Neural progenitor cell (in vitro differentiated cells): Measurements from ENCODE around the gene PLS3. TPM values are rescaled to one million over a fixed set of nuclear protein-coding genes. Genes with fewer than 3 reads are reported as not detected.
"Not testable (repeated sequence)": the region's sequence is repeated elsewhere in the genome, so short reads cannot be mapped to it uniquely, and the experiment has no call there.

ENCODE experiments used
- DNase-seq: peaks from one replicate; pipeline ENCODE4 v3.0.0-alpha.2; 2016; ENCODE audit warnings: low spot score
- H2AFZ ChIP-seq: fragments of 200-600 bp; sonication (generic); replicated peaks from 2 replicates; pipeline ENCODE4 v1.6.1; 2016; ENCODE audit warnings: antibody characterized with exemption
- H3F3A ChIP-seq: fragments of 200-600 bp; sonication (generic); 2 replicates; pipeline ENCODE4 v1.6.1; 2016; ENCODE audit warnings: antibody characterized with exemption, low read depth
- H3K27ac ChIP-seq: fragments of 200-600 bp; sonication (generic); 2 replicates; pipeline ENCODE4 v1.5.1; 2016; ENCODE audit warnings: mild to moderate bottlenecking
- H3K27me3 ChIP-seq: fragments of 200-600 bp; sonication (generic); 2 replicates; pipeline ENCODE4 v1.6.1; 2016; ENCODE audit warnings: mild to moderate bottlenecking, moderate library complexity
- H3K36me3 ChIP-seq: fragments of 200-600 bp; sonication (generic); 2 replicates; pipeline ENCODE4 v1.5.1; 2016
- H3K4me1 ChIP-seq: fragments of 200-600 bp; sonication (generic); 2 replicates; pipeline ENCODE4 v1.6.1; 2016; ENCODE audit warnings: mixed run types
- H3K4me2 ChIP-seq: fragments of 200-600 bp; sonication (generic); 2 replicates; pipeline ENCODE4 v1.6.1; 2016
- H3K4me3 ChIP-seq: fragments of 200-600 bp; sonication (generic); 2 replicates; pipeline ENCODE4 v1.5.1; 2016
- H3K79me2 ChIP-seq: fragments of 200-600 bp; sonication (generic); 2 replicates; pipeline ENCODE4 v1.6.1; 2016; ENCODE audit warnings: low read depth
- H3K9ac ChIP-seq: fragments of 200-600 bp; sonication (generic); 2 replicates; pipeline ENCODE4 v1.6.1; 2016
- H3K9me3 ChIP-seq: fragments of 200-600 bp; sonication (generic); 2 replicates; pipeline ENCODE4 v1.5.1; 2016; ENCODE audit warnings: low read depth
- H4K20me1 ChIP-seq: fragments of 200-600 bp; sonication (generic); 2 replicates; pipeline ENCODE4 v1.6.1; 2016; ENCODE audit warnings: low read depth
- H3K27ac Mint-ChIP-seq: 3 replicates; pipeline ENCODE4 v1.8.0; 2021; ENCODE audit warnings: mixed read lengths
- H3K27me3 Mint-ChIP-seq: 2 replicates; pipeline ENCODE4 v1.8.0; 2022; ENCODE audit warnings: low read depth, mild to moderate bottlenecking, inconsistent platforms, moderate library complexity, mixed read lengths; ENCODE audit not compliant: insufficient read depth
- H3K36me3 Mint-ChIP-seq: 3 replicates; pipeline ENCODE4 v1.8.0; 2021; ENCODE audit warnings: mixed read lengths
- H3K4me1 Mint-ChIP-seq: 3 replicates; pipeline ENCODE4 v1.8.0; 2021; ENCODE audit warnings: mixed read lengths
- H3K4me3 Mint-ChIP-seq: 3 replicates; pipeline ENCODE4 v1.8.0; 2021; ENCODE audit warnings: mild to moderate bottlenecking, moderate library complexity, mixed read lengths
- H3K9me3 Mint-ChIP-seq: 3 replicates; pipeline ENCODE4 v1.8.0; 2020; ENCODE audit warnings: mixed read lengths
- EZH2 ChIP-seq: fragments of 200-600 bp; sonication (generic); IDR thresholded peaks from 2 replicates; pipeline ENCODE4 v1.6.1; 2017; ENCODE audit warnings: antibody characterized with exemption, mild to moderate bottlenecking, moderate library complexity
- EZH2phosphoT487 ChIP-seq: fragments of 200-600 bp; sonication (generic); IDR thresholded peaks from 2 replicates; pipeline ENCODE4 v1.6.1; 2017; ENCODE audit warnings: antibody characterized with exemption
- total RNA-seq: library from RNA; depleted of rRNA; stranded (reverse); fragments of >200 nt; gene quantifications from 2 replicates; pipeline ENCODE4 v1.2.3, GENCODE V29; 2015; ENCODE audit warnings: low replicate concordance
- TF ChIP-seq, protein P1 (sequence below): fragments of 200-600 bp; sonication (generic); IDR thresholded peaks from 2 replicates; pipeline ENCODE4 v1.5.1; 2017; ENCODE audit warnings: antibody characterized with exemption, mild to moderate bottlenecking

The PLS3 gene
- total RNA-seq, 1 donor from 2014 or later, result 222 TPM

DNA sequence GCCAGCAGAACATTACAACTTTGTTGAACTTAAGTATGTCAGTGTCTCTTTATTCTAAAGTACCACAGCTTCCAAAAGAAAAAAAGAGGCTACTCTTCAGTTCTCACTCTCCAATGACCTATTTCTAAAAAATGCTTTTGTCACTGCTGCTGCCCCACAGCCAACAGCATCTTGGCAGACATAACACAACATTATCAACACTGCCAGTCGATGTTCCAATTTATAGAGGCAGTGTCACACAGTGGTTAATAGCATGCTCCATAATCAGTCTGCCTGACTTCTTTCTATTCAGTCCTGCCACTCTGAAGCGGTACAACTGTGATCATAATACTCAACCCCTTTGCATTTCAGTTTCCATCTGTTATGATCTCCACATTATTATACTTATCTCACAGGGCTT is 69.2 kb downstream of the PLS3 start:
- Mint-ChIP-seq H3K27ac (no peak overlapping the region), H3K9me3 (no peaks in the 10 kb centered on the region), H3K27me3 (peaks cover 2% of the 10 kb centered on the region), H3K4me1 (peaks cover 5% of the 10 kb centered on the region), H3K4me3 (no peak overlapping the region), H3K36me3 (peaks cover 11% of the 10 kb centered on the region)
- no peak overlapping the region for H3K4me3 ChIP-seq
- TF ChIP-seq, protein P1, sequence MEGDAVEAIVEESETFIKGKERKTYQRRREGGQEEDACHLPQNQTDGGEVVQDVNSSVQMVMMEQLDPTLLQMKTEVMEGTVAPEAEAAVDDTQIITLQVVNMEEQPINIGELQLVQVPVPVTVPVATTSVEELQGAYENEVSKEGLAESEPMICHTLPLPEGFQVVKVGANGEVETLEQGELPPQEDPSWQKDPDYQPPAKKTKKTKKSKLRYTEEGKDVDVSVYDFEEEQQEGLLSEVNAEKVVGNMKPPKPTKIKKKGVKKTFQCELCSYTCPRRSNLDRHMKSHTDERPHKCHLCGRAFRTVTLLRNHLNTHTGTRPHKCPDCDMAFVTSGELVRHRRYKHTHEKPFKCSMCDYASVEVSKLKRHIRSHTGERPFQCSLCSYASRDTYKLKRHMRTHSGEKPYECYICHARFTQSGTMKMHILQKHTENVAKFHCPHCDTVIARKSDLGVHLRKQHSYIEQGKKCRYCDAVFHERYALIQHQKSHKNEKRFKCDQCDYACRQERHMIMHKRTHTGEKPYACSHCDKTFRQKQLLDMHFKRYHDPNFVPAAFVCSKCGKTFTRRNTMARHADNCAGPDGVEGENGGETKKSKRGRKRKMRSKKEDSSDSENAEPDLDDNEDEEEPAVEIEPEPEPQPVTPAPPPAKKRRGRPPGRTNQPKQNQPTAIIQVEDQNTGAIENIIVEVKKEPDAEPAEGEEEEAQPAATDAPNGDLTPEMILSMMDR, result no peak
- no peak for TF ChIP-seq EZH2phosphoT487
- H3F3A ChIP-seq, result peaks cover 14% of the 10 kb centered on the region
- no peaks in the 10 kb centered on the region for H3K9me3 ChIP-seq
- no peaks in the 10 kb centered on the region for H3K79me2 ChIP-seq
- H3K4me2 ChIP-seq, result no peak overlapping the region
- peaks cover 12% of the 10 kb centered on the region for H3K4me1 ChIP-seq
- H3K9ac ChIP-seq, result no peak overlapping the region
- no peaks in the 10 kb centered on the region for H3K27me3 ChIP-seq
- H3K27ac ChIP-seq, result no peak overlapping the region
- no peak for DNase-seq
- H3K36me3 ChIP-seq, result no peaks in the 10 kb centered on the region
- no peak overlapping the region for H2AFZ ChIP-seq
- H4K20me1 ChIP-seq, result no peaks in the 10 kb centered on the region

DNA sequence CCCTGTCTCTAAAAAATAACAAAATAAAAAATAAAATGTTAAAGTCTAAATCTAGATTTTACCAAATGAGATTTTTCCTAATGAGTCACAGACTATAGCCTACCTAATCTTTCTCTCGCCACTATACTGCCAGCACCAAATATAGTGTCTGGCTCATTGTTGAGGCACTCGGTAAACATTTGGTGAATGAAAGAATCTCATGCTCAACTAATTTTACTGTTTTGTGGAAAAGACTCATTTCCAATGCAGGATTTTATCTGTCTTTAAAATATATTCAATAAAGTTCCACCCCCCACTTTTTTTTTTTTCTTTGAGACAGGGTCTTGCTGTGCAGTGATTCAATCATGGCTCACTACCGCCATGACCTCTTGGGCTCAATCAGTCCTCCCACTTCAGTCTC is 71.5 kb downstream of the PLS3 start:
- no peak overlapping the region for H3K27ac ChIP-seq
- no peaks in the 10 kb centered on the region for H3K4me1 Mint-ChIP-seq
- H3F3A ChIP-seq, result peaks cover 6% of the 10 kb centered on the region
- H2AFZ ChIP-seq, result no peak overlapping the region
- peaks cover 20% of the 10 kb centered on the region for H3K36me3 Mint-ChIP-seq
- H3K9me3 ChIP-seq, result no peaks in the 10 kb centered on the region
- H3K4me3 Mint-ChIP-seq, result no peak overlapping the region
- H3K79me2 ChIP-seq, result no peaks in the 10 kb centered on the region
- H3K4me1 ChIP-seq, result no peaks in the 10 kb centered on the region
- H3K4me3 ChIP-seq, result no peak overlapping the region
- DNase-seq, result no peak
- no peak overlapping the region for H3K27ac Mint-ChIP-seq
- H3K4me2 ChIP-seq, result no peak overlapping the region
- TF ChIP-seq EZH2, result no peak
- TF ChIP-seq EZH2phosphoT487, result no peak
- TF ChIP-seq, protein P1, result no peak
- no peaks in the 10 kb centered on the region for H4K20me1 ChIP-seq
- peaks cover 2% of the 10 kb centered on the region for H3K27me3 Mint-ChIP-seq
- H3K9me3 Mint-ChIP-seq, result no peaks in the 10 kb centered on the region
- H3K27me3 ChIP-seq, result no peaks in the 10 kb centered on the region
- H3K9ac ChIP-seq, result no peak overlapping the region
- H3K36me3 ChIP-seq, result no peaks in the 10 kb centered on the region

DNA sequence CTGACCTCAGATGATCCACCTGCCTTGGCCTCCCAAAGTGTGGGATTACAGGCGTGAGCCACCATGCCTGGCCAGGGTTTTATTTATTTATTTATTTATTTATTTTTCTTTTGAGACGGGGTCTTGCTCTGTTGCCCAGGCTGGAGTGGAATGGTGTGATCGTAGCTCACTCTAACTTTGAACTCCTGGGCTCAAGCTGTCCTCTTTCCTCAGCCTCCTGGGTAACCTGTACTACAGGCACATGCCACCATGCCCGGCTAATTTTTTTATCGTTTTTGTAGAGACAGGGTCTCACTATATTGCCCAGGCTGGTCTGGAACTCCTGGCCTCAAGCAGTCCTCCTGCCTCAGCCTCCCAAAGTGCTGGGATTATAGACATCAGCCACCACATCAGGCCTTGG is 72.4 kb downstream of the PLS3 start:
- H3K36me3 Mint-ChIP-seq, result peaks cover 23% of the 10 kb centered on the region
- H3K27me3 Mint-ChIP-seq, H3K4me1 ChIP-seq, H3K4me2 ChIP-seq, H2AFZ ChIP-seq, H3K4me1 Mint-ChIP-seq, H3K4me3 ChIP-seq, H3K9ac ChIP-seq, H3K27ac Mint-ChIP-seq, H4K20me1 ChIP-seq, H3K36me3 ChIP-seq, H3K27ac ChIP-seq, H3K4me3 Mint-ChIP-seq, H3K9me3 Mint-ChIP-seq, H3K79me2 ChIP-seq, DNase-seq, H3K27me3 ChIP-seq, H3F3A ChIP-seq, H3K9me3 ChIP-seq: not testable (repeated sequence)

DNA sequence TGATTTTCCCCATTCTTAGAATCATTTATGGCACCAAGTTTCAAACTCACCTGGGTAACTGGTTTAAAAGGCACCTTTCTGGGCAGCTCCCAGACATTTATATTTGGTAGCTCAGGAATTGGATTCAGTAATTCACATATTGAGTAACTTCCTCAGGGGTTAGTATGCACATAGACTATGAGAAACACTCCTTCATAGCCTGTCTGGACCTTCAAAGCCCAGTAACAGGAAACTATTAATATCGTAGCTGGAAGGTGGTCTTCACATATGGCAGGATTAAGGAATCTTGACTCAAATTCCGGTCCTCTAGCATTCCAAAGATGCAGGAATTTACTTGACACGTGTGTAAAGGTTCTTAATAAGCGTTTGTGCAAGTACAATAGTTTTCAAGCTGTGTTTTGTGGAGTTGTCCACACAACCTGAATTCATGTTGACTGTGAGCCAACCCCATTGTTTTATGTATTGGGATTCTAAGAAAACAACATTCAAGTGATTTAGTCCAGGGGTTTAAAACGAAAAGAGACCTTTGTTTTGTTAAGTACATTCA is 78.4 kb downstream of the PLS3 start:
- H3K79me2 ChIP-seq, result no peaks in the 10 kb centered on the region
- H3K9ac ChIP-seq, result no peak overlapping the region
- Mint-ChIP-seq H3K4me1 (peaks cover 12% of the 10 kb centered on the region), H3K27me3 (peaks cover 2% of the 10 kb centered on the region), H3K9me3 (no peaks in the 10 kb centered on the region), H3K36me3 (peaks cover 36% of the 10 kb centered on the region), H3K4me3 (no peak overlapping the region), H3K27ac (no peak overlapping the region)
- H3K27ac ChIP-seq, result no peak overlapping the region
- TF ChIP-seq EZH2phosphoT487 (no peak), EZH2 (no peak)
- TF ChIP-seq, protein P1, result no peak
- DNase-seq, result peak; percentile 34
- H2AFZ ChIP-seq, result no peak overlapping the region
- peak overlapping the region; percentile 14 for H3K4me2 ChIP-seq
- H3K4me1 ChIP-seq, result peaks cover 15% of the 10 kb centered on the region
- no peak overlapping the region for H3K4me3 ChIP-seq
- no peaks in the 10 kb centered on the region for H3K36me3 ChIP-seq
- no peaks in the 10 kb centered on the region for H3K9me3 ChIP-seq
- no peaks in the 10 kb centered on the region for H3K27me3 ChIP-seq
- no peaks in the 10 kb centered on the region for H4K20me1 ChIP-seq
- peaks cover 15% of the 10 kb centered on the region for H3F3A ChIP-seq
